Embryonic facial prominence (tissue), 1 donor: ENCODE results near the gene CASTOR2.
"Not testable (repeated sequence)": the region's sequence is repeated elsewhere in the genome, so short reads cannot be mapped to it uniquely, and the experiment has no call there.

ENCODE experiments used
- DNase-seq: peaks from one replicate; pipeline ENCODE4 v3.0.0-alpha.2; 2016; ENCODE audit errors: extremely low spot score

CASTOR2 gene

GRCh38 chr7:74994869-74995543 lies 30.5 kb downstream of the CASTOR2 start:
- not testable (repeated sequence) for DNase-seq

DNA sequence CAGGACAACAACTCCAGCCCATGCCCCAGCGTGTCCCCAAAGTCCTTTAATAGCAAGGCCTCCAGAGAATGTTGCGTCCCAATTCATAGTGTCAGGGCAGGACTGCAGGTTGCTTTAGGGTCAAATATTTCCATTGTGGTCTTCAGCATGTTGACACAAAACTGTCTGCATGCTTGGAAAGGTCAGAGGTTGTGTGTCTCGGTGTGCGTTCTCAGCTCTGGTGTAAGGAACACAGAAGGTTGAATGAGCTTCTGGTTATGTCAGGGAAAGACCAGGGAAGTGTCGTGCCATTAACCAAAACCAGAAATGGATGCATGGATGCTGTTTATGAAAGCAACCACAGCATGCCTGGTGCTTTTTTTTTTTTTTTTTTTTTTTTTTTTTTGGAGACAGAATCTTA lies 31.9 kb downstream of the CASTOR2 start:
- not testable (repeated sequence) for DNase-seq

GRCh38 chr7:74997811-74998210 lies 33.3 kb downstream of the CASTOR2 start:
- DNase-seq, result not testable (repeated sequence)

- DNase-seq, result not testable (repeated sequence)
These were observed 36.9 kb downstream of the CASTOR2 start for GRCh38 chr7:75001356-75001755.

- no peak for DNase-seq
These were observed 45.5 kb downstream of the CASTOR2 start for GRCh38 chr7:75010036-75010435.

- no peak for DNase-seq
These were observed 53.3 kb downstream of the CASTOR2 start for GRCh38 chr7:75017832-75018231.

DNA sequence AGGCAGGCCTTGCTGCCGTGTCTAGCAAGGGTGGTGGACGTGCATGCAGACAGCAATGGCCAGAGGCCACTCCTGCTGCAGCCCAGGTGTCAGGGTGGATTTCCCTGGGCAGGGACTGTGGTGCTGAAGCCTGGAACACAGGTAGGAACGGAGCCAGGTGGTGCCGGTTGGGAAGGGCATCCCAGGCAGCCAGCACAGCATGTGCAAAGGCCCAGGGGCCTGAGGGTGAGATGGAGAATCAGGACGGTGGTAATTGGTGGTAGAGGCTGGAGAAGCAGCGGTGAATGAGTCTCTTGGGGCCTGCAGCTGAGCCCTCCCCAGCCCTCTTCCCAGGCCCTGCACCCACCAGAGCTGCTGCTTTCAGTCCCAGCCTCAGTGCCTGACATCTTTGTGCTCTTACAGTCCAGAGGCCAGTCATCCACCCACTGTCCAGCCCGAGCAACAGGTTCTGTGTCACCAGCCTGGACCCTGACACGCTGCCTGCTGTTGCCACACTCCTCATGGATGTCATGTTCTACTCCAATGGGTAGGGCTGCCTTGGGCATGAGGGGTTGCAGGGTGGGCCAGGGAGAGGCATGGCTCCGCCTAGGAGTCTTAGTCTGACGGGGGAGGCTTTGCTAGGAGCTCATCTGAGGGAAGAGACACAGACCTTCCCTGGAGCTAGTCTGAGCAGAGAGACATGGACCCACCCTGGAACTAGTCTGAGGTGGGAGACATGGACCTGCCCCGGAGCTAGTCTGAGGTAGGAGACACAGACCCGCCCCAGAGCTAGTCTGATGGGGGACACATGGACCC lies 54.3 kb downstream of the CASTOR2 start:
- DNase-seq, result no peak

DNA sequence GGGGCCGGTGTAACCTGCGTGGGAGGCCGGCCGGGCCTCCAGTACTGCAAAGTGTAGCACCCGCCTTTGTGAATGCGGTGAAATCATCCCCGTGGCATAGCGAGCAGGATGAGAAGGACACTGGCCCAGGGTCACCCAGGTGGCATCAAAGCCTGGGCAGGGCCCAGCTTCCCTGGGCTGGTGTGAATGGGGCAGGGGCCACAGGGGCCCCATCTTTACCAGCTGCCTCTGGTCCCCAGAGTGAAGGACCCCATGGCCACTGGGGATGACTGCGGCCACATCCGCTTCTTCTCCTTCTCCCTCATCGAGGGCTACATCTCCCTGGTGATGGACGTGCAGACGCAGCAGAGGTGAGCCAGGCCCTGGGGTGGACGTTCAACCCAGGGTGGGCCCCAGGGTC lies 55.3 kb downstream of the CASTOR2 start:
- no peak for DNase-seq

- no peak for DNase-seq
These were observed 60.4 kb downstream of the CASTOR2 start for GRCh38 chr7:75024922-75025321.

GRCh38 chr7:75028299-75028698 lies 63.8 kb downstream of the CASTOR2 start:
- DNase-seq, result no peak

- DNase-seq, result no peak
These were observed 68.6 kb downstream of the CASTOR2 start for GRCh38 chr7:75033064-75033463.

DNA sequence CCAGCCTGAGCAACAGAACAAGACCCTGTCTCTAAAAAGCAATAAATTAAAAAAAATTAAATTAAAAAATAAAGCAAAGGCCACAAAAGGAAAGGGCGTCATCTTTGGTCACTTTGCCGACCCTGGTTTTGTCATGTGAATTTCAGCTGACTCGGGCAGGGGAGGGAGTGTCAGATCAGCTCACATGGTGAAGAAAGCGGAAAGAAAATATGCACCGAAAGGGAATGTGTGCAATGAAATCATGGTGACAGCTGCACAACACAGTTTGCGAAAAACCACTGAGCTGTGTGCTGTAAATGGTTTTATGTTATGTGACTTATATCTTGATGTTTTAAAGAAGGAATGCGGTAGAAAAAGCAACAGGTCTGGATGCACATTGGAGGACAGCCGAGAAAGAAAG lies 69.3 kb downstream of the CASTOR2 start:
- DNase-seq, result no peak

GRCh38 chr7:75038508-75038907 lies 74.0 kb downstream of the CASTOR2 start:
- no peak for DNase-seq

DNA sequence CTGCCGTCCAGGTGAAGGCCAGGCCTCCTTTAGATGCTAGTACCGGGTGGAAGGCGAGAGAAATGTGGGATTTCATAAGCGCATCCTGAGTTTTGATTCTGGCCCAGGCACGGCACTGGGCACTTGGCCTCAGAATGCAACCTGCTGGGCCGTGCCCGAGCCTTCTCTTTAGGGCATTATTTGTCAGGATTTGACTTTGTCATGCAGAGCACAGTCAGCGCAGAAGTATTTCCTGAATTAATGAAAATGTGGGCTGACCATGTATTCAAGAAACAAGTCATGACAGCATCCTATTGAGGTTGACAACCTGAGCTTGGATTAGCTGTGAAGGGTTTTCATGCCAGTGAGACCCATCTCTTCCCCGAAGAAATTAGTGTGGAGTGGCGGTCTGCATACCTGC lies 74.7 kb downstream of the CASTOR2 start:
- DNase-seq, result no peak

GRCh38 chr7:75039709-75040108 lies 75.2 kb downstream of the CASTOR2 start:
- no peak for DNase-seq

DNA sequence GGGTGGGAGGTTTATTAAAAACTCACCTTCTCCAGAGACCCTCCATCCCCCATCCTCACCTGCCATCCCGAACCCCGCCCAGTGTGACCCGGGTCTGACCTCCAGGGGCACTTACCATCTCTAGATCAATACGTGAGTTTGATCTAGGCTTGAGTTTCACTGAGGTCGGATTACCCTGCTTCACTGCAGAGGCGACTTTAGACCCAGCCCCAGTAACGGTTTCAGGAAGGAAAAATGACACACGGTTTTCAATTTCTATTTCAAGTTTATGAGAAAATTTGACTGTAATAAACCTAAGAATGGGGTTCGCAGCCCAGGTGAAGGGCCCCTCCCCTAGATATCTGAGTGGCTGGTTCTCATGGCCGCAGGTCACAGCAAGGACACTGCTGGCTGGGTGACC lies 76.0 kb downstream of the CASTOR2 start:
- DNase-seq, result no peak

DNA sequence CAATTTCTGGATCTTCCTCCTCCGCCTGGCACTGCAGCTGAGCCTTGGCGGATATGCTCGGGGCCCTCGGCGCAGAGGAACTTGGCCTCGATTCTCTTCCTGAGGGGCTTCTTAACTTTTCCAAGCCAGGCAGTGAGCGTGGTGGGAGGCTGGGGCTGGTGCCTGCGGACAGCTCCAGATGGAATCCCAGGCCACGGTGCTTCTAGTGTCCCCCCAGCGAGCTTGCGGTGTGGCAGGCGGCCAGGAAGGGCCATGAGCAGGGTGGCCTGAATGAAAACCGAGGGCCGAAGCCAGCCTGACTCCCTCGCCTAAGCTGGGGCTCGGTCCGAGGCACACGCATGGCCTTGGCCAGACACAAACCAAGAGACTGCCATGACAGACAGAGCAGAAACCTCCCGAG lies 77.8 kb downstream of the CASTOR2 start:
- DNase-seq, result no peak

DNA sequence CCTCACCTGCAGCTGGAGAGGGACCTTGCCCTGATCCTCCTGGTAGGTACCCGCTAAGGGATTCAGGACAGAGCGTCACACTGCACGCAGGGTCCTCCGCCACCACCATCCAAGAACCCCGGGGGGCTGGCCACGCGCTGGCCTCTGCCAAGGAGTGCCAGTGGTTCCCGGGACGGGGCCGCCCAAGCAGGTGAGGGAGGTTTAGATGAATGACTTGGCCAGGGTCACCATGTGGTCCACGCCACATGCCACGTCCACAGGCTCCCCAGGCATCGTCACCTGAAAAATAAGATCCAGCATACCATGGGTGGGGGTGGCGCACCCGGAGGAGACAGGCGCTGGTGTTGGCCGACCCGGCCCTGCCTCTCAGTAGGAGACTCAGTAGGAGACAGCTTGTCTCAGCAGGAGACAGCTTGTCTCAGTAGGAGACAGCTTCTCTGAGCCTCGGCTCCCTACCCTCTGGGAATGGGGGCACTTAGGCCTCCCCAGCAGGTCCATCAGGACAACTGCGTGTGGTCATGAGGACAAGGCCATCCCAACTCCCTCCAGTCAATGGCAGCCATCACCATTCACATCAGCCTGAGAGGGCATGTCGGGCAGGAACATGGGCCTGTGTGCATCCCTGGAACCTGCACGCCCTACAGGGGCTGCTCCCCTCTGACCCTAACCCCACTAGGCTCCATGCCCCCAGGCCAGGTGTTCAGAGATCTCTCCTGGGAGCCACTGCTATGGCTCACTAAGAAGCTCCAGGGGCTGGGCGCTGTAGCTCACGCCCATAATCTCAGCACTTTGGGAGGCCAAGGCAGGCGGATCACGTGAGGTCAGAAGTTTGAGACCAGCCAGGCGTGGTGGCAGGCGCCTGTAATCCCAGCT lies 78.6 kb downstream of the CASTOR2 start:
- DNase-seq, result no peak

- no peak for DNase-seq
These were observed 81.4 kb downstream of the CASTOR2 start for GRCh38 chr7:75045881-75046280.

GRCh38 chr7:75048435-75049379 lies 84.2 kb downstream of the CASTOR2 start:
- DNase-seq, result no peak

GRCh38 chr7:75049817-75050216 lies 85.3 kb downstream of the CASTOR2 start:
- no peak for DNase-seq
